Measurements from ENCODE around the gene EMX2.
"Not testable (repeated sequence)": the region's sequence is repeated elsewhere in the genome, so short reads cannot be mapped to it uniquely, and the experiment has no call there.

Gene EMX2

GRCh38 chr10:117574498-117575146, 32.1 kb downstream of the EMX2 start:
- TF ChIP-seq, protein P1, sequence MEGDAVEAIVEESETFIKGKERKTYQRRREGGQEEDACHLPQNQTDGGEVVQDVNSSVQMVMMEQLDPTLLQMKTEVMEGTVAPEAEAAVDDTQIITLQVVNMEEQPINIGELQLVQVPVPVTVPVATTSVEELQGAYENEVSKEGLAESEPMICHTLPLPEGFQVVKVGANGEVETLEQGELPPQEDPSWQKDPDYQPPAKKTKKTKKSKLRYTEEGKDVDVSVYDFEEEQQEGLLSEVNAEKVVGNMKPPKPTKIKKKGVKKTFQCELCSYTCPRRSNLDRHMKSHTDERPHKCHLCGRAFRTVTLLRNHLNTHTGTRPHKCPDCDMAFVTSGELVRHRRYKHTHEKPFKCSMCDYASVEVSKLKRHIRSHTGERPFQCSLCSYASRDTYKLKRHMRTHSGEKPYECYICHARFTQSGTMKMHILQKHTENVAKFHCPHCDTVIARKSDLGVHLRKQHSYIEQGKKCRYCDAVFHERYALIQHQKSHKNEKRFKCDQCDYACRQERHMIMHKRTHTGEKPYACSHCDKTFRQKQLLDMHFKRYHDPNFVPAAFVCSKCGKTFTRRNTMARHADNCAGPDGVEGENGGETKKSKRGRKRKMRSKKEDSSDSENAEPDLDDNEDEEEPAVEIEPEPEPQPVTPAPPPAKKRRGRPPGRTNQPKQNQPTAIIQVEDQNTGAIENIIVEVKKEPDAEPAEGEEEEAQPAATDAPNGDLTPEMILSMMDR (IDR thresholded peaks at IDR 0.05; ENCODE audit: borderline replicate concordance, insufficient read depth, low read depth, low read length): no peak
- no peak overlapping the region for H3K4me3 ChIP-seq (ENCODE audit: low read depth, low read length)

- H3K4me3 ChIP-seq (ENCODE audit: low read depth, low read length): no peak overlapping the region
- TF ChIP-seq, protein P1 (IDR thresholded peaks at IDR 0.05; ENCODE audit: borderline replicate concordance, insufficient read depth, low read depth, low read length): no peak
Observed at GRCh38 chr10:117578490-117578889, 35.9 kb downstream of the EMX2 start.

DNA sequence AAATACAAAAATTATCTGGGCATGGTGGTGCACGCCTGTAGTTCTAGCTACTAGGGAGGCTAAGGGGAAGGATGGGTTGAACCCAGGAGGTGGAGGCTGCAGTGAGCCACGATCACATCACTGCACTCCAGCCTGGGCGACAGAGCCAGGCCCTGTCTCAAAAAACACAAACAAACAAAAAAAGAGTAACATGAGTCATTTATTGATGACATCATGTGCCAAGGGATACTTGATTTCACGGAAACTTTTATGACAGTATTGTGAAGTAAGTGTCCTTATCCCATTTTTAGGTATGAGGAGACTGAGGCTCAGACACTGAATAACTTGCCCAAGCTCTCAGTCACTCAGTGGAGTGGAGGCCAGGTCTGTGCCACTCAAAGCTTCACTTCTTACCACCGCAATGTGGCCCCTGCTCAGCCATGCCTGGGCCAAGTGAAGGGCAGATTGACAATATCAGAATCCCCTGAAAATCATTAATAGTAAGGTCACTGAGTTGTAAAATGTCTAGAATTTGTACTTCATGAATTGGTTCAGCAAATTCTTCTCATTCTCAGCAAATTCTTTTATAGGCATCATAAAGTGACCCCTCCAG, 36.5 kb downstream of the EMX2 start:
- no peak overlapping the region for H3K4me3 ChIP-seq (ENCODE audit: low read depth, low read length)
- TF ChIP-seq, protein P1 (IDR thresholded peaks at IDR 0.05; ENCODE audit: borderline replicate concordance, insufficient read depth, low read depth, low read length): no peak

DNA sequence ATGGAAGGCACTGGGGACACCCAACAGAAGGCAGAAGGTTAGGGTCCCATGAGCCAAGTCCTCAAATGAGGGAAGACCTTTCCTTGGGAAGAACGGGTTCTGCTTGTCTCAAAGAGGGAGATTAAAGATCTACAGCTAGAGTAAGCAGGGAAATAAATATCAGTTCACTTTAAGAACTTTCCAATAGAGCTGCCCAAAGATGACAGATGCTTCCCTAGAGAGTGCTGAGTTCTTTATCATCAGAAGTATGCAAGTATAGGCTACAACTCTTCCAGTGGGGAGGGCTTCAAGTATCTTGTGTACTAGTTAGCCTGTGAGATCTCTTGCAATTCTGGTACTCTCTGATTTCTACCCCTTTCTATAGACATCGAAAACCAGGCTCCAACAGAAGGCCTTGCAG, 39.4 kb downstream of the EMX2 start:
- TF ChIP-seq, protein P1 (IDR thresholded peaks at IDR 0.05; ENCODE audit: borderline replicate concordance, insufficient read depth, low read depth, low read length): no peak
- H3K4me3 ChIP-seq (ENCODE audit: low read depth, low read length): no peak overlapping the region

GRCh38 chr10:117584831-117585230, 42.3 kb downstream of the EMX2 start:
- H3K4me3 ChIP-seq (ENCODE audit: low read depth, low read length): not testable (repeated sequence)

- H3K4me3 ChIP-seq (ENCODE audit: low read depth, low read length): no peak overlapping the region
- TF ChIP-seq, protein P1 (IDR thresholded peaks at IDR 0.05; ENCODE audit: borderline replicate concordance, insufficient read depth, low read depth, low read length): no peak
Observed at GRCh38 chr10:117587036-117587435, 44.5 kb downstream of the EMX2 start.

DNA sequence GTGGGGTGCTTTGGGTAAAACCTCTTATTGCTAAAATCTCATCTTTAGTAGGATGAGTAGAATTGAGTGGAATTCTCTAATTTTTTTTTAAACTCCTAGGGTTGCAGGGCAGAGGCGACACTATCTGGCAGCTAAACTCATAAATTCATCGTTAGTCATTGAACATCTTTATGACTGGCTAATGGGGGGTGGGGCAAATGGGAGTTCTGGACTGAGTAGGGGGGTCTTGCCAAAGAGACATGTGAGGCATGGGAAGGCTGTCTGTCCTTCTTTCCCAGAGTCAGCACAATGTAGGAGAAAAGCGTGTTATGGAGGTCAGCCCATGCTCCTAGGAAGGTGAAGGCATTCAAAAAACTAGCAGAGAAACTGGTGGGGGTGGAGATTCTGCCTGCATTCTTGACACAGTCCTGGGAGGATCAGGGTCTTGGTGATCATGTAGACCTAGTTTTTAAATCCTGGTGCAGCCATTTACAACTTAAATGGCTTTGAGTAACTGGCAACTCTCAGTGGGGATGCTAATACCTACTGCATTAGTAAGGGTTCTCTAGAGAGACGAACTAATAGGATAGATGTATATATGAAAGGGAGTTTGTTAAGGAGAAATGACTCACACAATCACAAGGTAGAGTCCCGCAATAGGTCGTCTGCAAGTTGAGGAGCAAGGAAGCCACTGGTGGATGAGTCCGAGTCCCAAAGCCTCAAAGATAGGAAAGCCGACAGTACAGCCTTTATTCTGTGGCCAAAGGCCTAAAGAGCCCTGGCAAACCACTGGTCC, 47.7 kb downstream of the EMX2 start:
- H3K4me3 ChIP-seq (ENCODE audit: low read depth, low read length): no peak overlapping the region
- TF ChIP-seq, protein P1 (IDR thresholded peaks at IDR 0.05; ENCODE audit: borderline replicate concordance, insufficient read depth, low read depth, low read length): no peak

Measured in GM12875 (cell line).